ENCODE results near the gene MIER3.

DNA sequence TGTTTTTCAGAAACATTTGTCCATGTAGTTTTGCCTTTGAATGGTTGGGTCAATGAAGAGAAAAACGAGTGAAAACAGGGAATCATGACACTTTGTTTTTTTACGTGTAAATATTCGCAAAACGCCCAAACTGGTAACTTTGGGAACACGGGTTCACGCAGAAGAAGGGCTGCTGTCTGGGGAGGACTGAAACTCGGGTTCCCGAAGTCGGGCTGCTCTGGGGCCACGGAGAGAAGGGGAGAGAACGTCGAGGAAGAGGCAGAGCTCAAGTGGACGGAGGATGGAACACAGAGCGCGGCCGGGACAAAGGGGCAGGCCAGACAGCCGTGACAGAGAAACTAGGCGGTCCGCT is 43.0 kb downstream of the MIER3 start:
- TF ChIP-seq, protein P1, sequence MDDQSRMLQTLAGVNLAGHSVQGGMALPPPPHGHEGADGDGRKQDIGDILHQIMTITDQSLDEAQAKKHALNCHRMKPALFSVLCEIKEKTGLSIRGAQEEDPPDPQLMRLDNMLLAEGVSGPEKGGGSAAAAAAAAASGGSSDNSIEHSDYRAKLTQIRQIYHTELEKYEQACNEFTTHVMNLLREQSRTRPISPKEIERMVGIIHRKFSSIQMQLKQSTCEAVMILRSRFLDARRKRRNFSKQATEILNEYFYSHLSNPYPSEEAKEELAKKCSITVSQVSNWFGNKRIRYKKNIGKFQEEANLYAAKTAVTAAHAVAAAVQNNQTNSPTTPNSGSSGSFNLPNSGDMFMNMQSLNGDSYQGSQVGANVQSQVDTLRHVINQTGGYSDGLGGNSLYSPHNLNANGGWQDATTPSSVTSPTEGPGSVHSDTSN (CRISPR knock-in tag; IDR thresholded peaks at IDR 0.05; ENCODE audit: borderline replicate concordance): no peak; the same call in 1 of the 2 replicates
- no peak; the same call in 1 of the 2 replicates for TF ChIP-seq ZFP90 (CRISPR knock-in tag; IDR thresholded peaks at IDR 0.05; ENCODE audit: borderline replicate concordance)
- TF ChIP-seq ZNF672 (CRISPR knock-in tag; IDR thresholded peaks at IDR 0.05): no peak
- TF ChIP-seq CENPT (CRISPR knock-in tag; IDR thresholded peaks at IDR 0.05; ENCODE audit: low read depth): no peak
- TF ChIP-seq ZNF513 (CRISPR knock-in tag; conservative IDR thresholded peaks at IDR 0.05): no peak
- TF ChIP-seq EED (CRISPR knock-in tag; IDR thresholded peaks at IDR 0.05): no peak
- TF ChIP-seq EP300 (IDR thresholded peaks at IDR 0.05; ENCODE audit: low read depth in 2 of 2, low read length in 2 of 2): no peak
- no peak for TF ChIP-seq EP300 (CRISPR knock-in tag; IDR thresholded peaks at IDR 0.05; ENCODE audit: borderline replicate concordance)
- TF ChIP-seq POLR2A (IDR thresholded peaks at IDR 0.05; ENCODE audit: insufficient read depth in 1 of 2, low read depth in 2 of 2, low read length in 2 of 2): no peak
- TF ChIP-seq MYPOP (CRISPR knock-in tag; IDR thresholded peaks at IDR 0.05): no peak
